GM18907 (cell line): ENCODE measurements around the gene GHR.
"Not testable (repeated sequence)": the region's sequence is repeated elsewhere in the genome, so short reads cannot be mapped to it uniquely, and the experiment has no call there.

Experiments
- ATAC-seq: cut with Tn5 transposase; IDR thresholded peaks from one replicate; pipeline ENCODE4 v1.9.1; 2021; ENCODE audit warnings: mild to moderate bottlenecking, moderate library complexity; ENCODE audit not compliant: unreplicated experiment

GHR gene

DNA sequence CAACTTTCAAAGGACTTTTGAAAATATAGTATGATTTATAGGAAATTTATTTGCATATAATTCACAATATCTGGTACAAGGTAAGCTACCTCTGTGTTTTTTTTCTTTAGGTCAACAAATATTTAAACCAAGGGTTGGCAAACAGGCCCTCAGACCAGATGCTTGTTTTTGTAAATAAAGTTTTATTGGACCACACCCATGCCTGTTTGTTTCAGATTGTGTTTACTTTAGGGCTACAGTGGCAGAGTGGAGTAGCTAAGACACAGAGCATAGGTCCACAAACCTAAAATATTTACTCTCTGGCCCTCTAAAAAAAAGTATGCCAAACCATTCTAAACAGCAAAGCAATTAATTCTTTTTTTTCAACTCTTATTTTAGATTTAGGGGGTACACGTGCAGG is 213.7 kb downstream of the GHR start:
- ATAC-seq, result no peak

DNA sequence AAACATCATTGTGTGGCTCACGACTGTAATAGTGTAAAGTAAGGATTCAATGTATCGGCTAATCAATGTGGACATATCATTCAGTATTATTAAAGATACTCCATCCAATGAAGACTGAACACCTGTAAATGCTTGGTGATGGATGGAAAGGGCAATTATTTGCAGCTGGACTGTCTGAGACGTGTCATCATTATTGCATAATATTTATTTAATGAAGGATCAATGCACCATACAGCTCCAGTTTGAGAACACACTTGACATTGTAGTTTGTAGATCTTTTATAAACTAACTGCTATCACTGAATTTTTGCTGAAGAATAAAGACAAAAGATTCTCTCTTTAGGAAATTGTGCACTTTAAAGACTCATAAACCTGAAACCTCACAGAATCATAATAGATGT is 215.7 kb downstream of the GHR start:
- no peak for ATAC-seq

DNA sequence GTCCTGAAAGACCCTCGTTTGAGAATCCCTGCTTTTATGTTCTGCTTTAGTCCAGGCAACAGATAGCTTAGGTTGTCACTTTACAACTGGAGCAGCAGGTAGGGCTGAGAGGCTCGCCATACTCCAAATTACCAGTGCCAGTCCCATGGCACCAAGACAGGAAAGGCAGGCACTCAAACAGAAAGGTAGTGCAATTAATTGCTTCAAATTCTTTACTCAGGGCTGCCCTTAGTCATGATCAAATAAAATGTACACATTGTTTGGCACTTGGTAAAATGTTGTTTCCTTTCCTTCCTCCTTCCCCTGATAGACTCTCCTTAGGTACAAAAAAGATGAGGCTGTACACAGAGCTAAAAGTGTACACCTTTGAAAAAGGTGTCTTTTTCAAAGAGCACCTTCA is 217.6 kb downstream of the GHR start:
- ATAC-seq, result no peak

DNA sequence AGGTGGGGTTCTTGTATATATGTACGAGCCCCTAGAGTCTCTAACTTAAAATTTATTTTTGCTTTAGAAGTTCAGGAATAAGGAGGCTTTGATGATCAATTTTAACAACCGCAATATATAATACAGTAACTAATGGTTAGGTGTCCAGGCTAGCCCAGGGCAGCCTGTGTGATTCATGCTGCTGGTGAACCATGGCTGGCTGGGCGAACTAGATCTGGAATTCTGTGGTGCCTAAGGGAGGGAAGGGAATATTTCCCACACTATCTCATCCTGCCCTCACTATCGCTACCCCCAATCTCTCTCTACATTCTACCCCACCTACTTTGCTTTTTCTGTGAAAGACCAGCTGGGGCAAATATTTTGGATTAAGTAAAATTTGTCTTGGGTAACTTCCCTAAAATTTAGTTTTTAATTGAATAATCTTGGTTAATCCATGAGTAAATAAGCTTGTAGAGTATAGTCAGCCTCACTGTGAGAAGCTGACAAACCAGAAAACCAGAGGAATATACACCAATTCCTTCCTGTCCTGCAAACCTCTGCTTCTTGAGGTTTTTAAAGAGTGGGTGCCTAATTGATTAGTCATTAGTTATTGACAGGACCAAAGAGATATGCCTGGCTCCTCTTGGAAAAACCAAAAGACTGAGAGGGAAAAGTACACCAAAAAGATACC is 218.2 kb downstream of the GHR start:
- ATAC-seq, result no peak

DNA sequence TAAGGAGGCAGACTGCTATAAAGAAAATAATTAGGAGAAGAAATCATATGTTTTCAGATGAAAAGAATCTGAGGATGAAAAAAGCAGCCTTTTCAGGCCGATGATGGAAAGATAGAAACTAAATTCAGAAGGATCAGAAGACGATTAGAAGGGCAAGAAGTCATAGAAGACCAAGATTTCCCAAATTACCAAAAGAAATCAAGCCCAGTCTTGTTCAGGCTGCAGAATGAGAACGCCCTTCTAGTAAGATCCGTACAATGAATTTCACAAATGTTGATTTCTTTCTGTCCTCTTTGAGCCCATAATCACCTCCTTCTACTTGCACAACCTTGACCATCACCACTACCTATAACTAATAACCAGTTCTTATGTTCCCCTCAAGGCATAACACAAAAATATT is 218.8 kb downstream of the GHR start:
- no peak for ATAC-seq

DNA sequence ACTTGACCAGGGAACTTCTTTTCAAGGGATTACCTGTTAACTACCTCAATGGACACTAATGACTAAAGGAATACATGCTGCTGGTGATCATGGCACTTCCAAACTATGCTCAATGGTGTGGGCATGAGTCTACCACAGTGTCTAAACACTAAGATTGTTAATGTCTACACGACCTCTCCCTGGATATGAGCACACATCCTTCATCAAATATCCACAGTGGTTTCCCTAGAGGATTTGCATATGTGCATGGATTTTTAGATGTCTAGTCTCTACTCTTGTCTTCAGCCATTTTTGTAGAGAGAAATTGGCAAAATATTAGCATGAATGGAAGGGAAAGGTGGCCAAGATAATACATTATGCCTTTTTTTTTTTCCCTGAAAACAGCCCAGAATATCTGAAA is 220.1 kb downstream of the GHR start:
- ATAC-seq, result no peak

DNA sequence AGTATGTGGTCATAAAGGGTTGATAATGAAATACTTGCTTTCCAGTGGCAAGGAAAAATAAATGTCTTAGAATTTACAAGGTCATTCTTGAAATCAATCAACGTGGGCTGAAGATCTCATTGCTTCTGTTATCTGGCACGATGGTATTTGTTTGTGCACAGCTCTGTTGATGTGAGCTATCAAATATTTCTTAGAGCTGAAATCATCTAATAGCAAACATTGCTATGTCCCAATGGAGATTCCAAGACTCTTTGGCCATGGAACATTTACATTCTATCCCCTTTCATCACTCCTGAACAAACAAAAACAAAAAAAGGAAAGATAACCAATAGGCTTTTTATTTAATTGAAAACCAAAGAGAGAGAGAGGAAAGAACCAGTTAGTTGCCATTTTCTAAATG is 221.9 kb downstream of the GHR start:
- ATAC-seq, result no peak

DNA sequence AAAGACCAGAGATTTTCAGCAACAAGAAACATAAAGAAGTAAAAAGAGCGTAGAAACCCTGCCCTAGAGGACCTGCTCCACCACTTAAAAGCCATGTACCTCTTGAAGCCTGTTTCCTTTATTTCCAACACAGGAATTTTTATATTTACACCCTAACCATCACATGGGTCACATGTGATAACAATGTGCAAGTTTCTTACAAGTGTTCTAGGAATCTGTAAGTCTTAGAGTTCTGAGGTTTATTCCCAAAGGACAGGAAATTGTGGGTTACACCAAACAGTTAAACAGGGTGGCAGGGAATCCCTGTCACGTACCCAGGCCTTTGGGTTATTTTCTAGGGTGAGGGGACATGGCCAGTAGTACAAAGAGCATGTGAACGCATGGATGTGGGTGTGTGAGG is 224.8 kb downstream of the GHR start:
- no peak for ATAC-seq

DNA sequence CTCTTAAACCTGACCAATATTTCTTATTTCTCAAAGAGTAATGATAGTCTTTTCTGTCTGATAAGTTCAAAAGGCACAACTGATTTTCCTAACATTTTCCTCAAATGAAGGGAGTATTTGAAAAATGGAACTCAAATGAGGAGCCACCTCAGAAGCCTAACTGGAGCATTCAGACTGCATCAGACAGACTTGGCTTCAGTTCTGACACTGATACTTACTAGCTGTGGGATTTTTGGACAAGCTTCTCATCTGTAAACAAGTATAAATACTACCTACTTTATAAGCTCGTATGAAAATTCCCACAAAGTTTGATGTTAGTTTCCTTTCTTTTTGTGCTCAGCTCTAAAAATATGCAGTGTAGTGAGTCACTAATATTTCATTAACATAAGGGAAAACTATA is 225.7 kb downstream of the GHR start:
- no peak for ATAC-seq

DNA sequence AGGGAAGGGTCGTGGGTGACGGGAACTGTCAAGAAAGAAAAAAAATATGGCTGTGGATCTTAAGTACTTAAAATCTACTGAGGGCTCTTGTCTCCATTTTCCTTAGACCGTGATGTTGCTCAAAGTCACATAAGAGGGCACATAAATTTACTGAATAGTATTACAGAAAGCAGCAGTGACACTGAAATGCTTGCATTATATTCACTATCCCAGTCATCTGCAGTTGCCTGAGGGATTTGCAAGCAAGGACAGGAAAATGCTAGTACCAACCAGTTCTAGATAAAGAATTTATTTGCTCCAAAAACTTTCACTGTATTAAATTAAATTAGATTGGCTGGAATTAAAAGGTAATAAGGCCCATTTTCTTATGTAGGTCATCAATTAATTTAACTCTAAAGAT is 226.8 kb downstream of the GHR start:
- ATAC-seq, result no peak

DNA sequence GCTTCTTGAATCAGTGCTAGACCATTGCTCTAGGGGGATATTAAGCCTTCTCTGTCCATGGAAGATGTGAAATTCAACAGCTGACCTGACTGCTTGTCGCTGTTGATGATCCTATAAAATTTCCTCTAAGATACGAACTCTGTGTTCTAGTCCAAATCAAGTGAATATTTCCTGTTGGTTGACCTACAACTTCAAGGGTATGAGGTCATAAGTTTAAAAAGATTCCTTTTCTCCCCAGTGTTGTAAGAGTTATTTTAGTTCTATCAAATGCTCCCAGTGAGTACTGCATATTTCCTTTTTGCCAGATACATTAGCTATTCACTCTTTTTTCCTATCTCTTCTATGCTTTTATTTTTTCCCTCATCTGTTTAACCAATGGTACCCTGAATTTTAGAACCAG is 230.5 kb downstream of the GHR start:
- ATAC-seq, result no peak

DNA sequence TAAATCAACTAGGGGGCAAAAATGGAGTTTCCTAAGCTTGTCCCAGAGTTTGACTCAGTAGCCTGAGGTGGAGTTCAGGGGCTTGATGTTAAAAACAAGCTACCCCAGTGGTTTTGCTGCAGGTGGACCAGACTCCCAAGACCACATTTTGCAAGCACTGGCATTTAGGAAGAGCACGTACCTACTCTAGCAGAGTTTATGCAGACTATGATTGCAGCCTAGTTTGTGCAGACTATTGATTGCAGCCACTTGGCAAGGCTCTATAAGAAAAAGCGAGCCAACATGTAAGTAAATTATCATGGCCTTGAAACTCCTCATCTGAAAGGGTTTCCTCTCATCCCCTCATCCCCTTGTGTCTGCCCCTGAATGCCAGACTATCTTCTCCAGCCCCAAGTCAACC is 231.4 kb downstream of the GHR start:
- ATAC-seq, result no peak

DNA sequence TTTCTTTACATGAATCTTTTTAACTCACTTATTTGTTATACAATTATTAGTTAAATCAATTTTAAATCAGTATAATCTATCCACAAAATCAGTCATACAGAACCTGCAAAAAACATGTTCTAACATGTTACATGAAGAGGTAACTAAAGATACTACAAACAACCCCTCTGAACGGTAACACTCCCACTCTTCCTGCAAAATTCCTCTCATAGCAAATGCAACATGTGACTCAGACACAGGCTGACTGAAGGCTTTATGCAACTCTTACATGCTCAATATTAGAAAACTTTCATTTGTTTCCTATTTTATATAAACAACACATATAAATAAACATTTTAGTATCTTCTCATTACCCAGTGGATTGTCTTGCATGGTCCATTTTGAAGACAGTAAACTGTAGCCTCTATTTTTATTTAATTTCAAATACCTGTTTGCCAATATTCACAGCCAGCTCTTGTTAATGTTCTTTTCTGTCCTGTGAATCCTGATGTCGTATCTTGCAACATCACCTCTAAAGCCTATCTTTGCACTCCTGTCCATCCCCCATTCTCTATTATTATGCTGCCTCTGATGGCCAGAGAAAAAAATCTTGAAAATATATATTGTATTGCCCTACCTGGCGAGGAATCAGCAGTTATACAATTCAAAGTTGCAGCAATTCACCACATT is 232.9 kb downstream of the GHR start:
- ATAC-seq, result no peak

DNA sequence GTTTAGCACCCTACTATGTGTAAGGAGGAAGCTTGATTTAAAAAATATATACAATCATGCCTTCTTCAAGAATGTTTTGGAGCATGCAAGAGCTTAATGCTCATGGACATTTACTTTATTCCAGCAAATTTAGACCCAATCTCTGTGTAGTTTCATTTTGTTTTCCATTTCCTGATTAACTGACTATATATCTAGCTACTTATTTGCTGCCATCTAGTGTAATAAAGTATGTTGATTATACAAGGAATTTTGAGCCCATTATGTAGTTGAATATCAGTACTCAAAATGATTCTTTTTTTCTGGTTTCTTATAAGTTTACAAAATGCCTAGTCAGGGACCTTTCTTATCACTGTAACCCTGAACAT is 233.4 kb downstream of the GHR start:
- ATAC-seq, result no peak

DNA sequence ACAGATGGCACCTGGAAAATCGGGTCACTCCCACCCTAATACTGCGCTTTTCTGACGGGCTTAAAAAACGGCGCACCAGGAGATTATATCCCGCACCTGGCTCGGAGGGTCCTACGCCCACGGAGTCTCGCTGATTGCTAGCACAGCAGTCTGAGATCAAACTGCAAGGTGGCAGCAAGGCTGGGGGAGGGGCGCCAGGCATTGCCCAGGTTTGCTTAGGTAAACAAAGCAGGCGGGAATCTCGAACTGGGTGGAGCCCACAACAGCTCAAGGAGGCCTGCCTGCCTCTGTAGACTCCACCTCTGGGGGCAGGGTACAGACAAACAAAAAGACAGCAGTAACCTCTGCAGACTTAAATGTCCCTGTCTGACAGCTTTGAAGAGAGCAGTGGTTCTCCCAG is 236.6 kb downstream of the GHR start:
- ATAC-seq, result not testable (repeated sequence)

DNA sequence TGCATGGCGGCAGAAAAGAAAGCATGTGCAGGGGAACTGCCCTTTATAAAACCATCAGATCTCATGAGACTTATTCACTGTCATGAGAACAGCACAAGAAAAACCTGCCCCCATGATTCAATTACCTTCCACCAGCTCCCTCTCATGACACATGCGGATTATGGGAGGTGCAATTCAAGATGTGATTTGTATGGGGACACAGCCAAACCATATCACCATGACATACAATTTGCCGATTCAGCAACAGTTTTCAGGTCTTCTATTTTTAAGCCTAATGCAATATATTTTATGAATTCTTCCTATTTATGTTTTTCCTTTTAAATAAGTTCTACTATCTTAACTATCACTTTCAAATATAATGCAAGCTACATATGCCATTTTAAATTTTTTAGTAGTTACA is 242.6 kb downstream of the GHR start:
- no peak for ATAC-seq

DNA sequence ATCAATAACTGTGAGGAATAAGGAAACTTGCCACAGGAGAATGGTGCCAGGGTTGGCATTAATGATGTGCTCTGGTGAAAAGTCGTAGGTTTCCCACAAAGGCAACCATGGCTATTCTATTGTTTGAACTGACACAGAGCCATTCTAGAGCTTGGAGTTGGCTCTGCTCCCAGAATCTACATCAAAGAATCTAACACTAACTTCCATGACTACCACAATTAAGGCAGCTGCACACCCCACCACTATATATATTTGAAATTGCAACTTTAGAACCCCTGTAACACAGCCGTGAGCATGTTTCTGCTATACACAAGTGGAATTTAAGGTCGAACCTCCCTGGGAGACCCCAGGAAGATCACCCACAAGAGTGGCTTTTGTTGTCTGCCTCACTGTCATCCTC is 243.6 kb downstream of the GHR start:
- ATAC-seq, result no peak

DNA sequence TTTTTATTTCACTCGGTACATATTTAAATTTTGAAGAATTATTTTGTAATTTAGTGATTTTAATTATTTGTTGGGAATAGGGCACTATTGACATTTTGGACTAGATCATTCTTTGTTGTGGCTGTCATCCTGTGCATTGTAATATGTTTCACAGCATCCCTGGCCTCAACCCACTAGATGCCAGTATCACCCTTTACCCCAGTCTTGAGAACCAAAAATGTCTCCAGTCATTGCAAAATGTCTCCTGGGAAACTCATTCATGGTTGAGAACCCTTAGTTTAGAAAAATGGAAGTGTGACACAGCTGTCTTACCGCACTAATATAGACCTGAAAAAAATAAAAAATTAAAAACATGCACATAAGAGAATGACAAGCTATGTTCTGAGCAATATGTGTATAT is 245.0 kb downstream of the GHR start:
- ATAC-seq, result no peak

DNA sequence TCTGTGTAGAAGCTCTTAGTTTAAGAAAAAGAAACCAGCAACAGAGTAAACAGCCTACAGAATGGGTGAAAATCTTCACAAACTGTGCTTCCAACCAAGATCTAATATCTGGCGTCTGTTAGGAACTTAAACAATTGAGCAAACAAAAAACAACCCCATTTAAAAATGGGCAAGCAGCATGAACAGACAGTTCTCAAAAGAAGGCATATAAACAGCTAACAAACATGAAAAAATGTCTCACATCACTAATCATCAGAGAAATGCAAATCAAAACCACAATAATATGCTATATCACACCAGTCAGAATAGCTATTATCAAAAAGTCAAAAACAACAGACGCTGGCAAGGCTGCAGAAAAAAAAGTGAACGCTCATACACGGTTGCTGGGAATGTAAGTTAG is 249.7 kb downstream of the GHR start:
- ATAC-seq, result no peak

DNA sequence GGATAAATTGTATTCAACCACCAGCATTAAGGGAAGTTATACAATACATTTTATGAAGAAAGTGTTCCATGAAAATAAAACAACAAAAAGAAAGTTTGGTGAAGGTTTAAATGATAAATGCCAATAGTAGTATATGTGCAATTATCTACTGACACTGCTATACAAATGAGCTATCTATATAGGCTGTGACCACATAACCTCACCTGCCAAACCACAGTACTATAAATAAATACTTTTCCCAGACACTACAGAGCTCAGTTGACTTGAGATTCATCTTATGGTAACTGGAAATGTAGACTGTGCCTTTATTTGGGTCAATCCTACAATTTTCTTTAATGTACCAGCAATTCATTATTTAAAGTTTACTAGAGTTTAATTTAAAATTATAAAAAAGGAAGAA is 252.4 kb downstream of the GHR start:
- no peak for ATAC-seq

DNA sequence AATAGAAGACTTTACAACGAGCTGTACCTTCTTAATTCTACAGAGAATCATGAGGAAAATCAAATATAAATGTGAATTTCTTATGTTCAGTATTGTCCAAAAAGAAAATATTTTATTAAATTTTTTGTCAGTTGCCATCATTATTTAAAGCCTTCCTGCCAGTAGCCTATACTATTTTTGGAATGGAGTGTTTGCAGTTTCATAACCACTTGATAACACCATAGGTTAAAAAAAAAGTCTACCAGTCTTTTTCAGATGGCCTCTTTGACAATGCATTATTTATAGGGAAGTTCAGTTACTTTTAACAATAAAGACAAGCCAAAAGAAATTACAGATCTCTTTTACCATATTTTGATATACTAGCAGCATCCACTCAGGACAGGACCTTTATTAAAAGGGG is 253.1 kb downstream of the GHR start:
- ATAC-seq, result no peak

DNA sequence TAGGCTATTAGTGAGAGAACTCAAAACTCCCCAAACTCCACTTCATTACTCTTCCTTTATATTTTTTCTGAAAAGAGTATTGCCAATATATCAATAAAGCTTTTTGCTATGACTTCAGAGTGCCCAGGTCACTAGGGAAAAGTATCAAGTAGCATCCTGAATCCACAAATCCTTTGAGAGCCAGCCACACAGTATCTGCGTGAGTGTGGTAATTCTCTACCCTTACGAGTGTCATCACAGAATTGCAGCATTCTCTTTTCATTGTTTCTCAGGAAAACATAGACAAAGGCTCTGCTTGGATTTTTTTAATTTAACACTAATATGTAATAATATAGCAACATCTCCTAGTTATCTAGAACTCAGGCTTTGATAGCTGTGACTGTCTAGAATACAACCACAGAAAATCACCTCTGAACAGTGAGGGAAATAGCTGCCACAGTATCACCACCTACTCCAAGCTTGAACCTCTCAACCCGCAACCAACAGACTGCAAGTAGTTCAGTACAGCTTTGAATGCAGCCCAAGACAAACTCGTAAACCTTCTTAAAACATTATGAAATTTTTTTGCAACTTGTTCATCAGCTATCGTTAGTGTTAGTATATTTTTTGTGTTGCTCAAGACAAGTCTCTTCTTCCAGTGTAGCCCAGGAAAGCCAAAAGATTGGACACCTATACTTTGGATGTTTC is 254.1 kb downstream of the GHR start:
- ATAC-seq, result no peak

DNA sequence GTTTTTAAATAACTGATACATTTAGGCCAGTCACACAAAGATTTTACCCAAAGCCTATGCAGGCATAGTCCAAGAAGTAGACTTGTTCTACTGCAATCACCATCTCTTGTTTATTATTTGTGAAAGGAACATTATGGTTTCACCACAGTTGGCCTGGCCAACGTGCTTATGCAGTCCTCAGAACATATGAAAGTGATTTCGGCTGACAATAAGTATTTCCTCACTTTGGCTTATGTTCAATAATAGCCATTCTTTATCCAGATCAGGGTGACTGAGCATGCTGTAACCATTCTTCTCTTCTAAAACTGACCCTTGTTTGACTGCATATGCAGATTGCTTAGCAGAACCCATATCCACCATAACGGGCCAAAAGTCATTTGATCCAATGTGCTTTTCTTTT is 256.8 kb downstream of the GHR start:
- no peak for ATAC-seq
